NCI-H82 treated with DMSO at 0.1 percent for 48 hours (cell line): ENCODE measurements around the gene VRK2.
A peak's percentile ranks its signal among the peaks of the same experiment; 100 is the strongest.
"Not testable (repeated sequence)": the region's sequence is repeated elsewhere in the genome, so short reads cannot be mapped to it uniquely, and the experiment has no call there.

Source experiments
- DNase-seq: peaks from one replicate; lab custom pipeline; 2025; ENCODE audit not compliant: unreplicated experiment; lab: John Stamatoyannopoulos, UW

Gene VRK2

GRCh38 chr2:58052978-58053377, 6.4 kb downstream of the VRK2 start:
- no peak for DNase-seq

- no peak for DNase-seq
These were observed 7.7 kb downstream of the VRK2 start for GRCh38 chr2:58054264-58054663.

GRCh38 chr2:58055033-58055786, 8.6 kb downstream of the VRK2 start:
- DNase-seq, result no peak

GRCh38 chr2:58056192-58056916, 9.7 kb downstream of the VRK2 start:
- DNase-seq, result no peak

GRCh38 chr2:58057707-58058530, 11.3 kb downstream of the VRK2 start:
- DNase-seq, result no peak

GRCh38 chr2:58063641-58064040, 17.0 kb downstream of the VRK2 start:
- DNase-seq, result no peak

- no peak for DNase-seq
These were observed 17.5 kb downstream of the VRK2 start for GRCh38 chr2:58064086-58064485.

GRCh38 chr2:58065248-58065647, 18.6 kb downstream of the VRK2 start:
- no peak for DNase-seq

GRCh38 chr2:58067001-58067400, 20.4 kb downstream of the VRK2 start:
- no peak for DNase-seq

- no peak for DNase-seq
These were observed 24.2 kb downstream of the VRK2 start for GRCh38 chr2:58070765-58071164.

GRCh38 chr2:58072102-58072501, 25.5 kb downstream of the VRK2 start:
- DNase-seq, result no peak

GRCh38 chr2:58073008-58073407, 26.4 kb downstream of the VRK2 start:
- no peak for DNase-seq

GRCh38 chr2:58073751-58074150, 27.1 kb downstream of the VRK2 start:
- DNase-seq, result peak; percentile 36

- no peak for DNase-seq
These were observed 34.4 kb downstream of the VRK2 start for GRCh38 chr2:58081000-58081399.

- no peak for DNase-seq
These were observed 42.5 kb downstream of the VRK2 start for GRCh38 chr2:58089081-58089480.

GRCh38 chr2:58092772-58093171, 46.2 kb downstream of the VRK2 start:
- not testable (repeated sequence) for DNase-seq

GRCh38 chr2:58097025-58097424, 50.4 kb downstream of the VRK2 start:
- DNase-seq, result no peak

- DNase-seq, result no peak
These were observed 51.9 kb downstream of the VRK2 start for GRCh38 chr2:58098254-58099095.

GRCh38 chr2:58099096-58099769, 52.6 kb downstream of the VRK2 start:
- no peak for DNase-seq

- no peak for DNase-seq
These were observed 54.9 kb downstream of the VRK2 start for GRCh38 chr2:58101500-58101899.
